HCT116 (cell line): Measurements from ENCODE around the gene SPRY4. TPM values are rescaled to one million over a fixed set of nuclear protein-coding genes. Genes with fewer than 3 reads are reported as not detected.

ENCODE experiments used
- ATAC-seq: fragments of 200-7000 bp; cut with Tn5 transposase; 2 replicates; pipeline ENCODE4 v1.9.1; 2020; ENCODE audit warnings: mild to moderate bottlenecking, moderate library complexity
- BruUV-seq: library from RNA; stranded (reverse); fragments of 400-500 nt; replicated peaks from 2 replicates; lab custom pipeline; 2021; lab: Mats Ljungman, UMichigan
- CTCF ChIA-PET: fragments of 300-600 bp; sonication (Branson Sonifier 250); formaldehyde crosslinking; loops from one replicate; lab custom pipeline; 2021; ENCODE audit warnings: antibody characterized with exemption; lab: Charles Lee
- POLR2A ChIA-PET: fragments of 300-600, 350-600 bp; sonication (Branson Sonifier 250); formaldehyde crosslinking; loops from one replicate; lab custom pipeline; 2021; ENCODE audit warnings: antibody characterized with exemption; lab: Charles Lee
- RAD21 ChIA-PET, 2 experiments: fragments of 300-600 bp; sonication (Branson Sonifier 250); formaldehyde crosslinking; loops; one replicate each; lab custom pipeline; 2023; ENCODE audit warnings: low total read pairs in 2 of 2; ENCODE audit not compliant: uncharacterized antibody in 2 of 2, unreplicated experiment in 2 of 2, low non-redundant PET in 1 of 2; lab: Charles Lee
- DNase-seq: peaks from one replicate; pipeline ENCODE4 v3.0.0-alpha.2; 2010; ENCODE audit warnings: low read depth, low spot score
- H2AFZ ChIP-seq: fragments of 200-600 bp; shearing (Covaris generic), sonication (generic); 2 replicates; pipeline ENCODE4 v1.6.1; 2017; ENCODE audit warnings: low read depth, mixed run types, mixed read lengths, antibody characterized with exemption, low read length; ENCODE audit not compliant: poor library complexity, severe bottlenecking
- H3K27ac ChIP-seq: 2 replicates; pipeline ENCODE4 v1.5.1; 2012; ENCODE audit warnings: low read depth, low read length
- H3K27me3 ChIP-seq: fragments of 200-600 bp; sonication (generic); 2 replicates; pipeline ENCODE4 v1.6.1; 2016; ENCODE audit warnings: mixed run types, low read length, mixed read lengths; ENCODE audit not compliant: insufficient read depth
- H3K36me3 ChIP-seq, 2 experiments: fragments of 200-500 bp in 1 of 2; fragments of 200-600 bp in 1 of 2; sonication (Bioruptor generic) in 1 of 2; sonication (generic) in 1 of 2; 2 replicates each; pipeline versions ENCODE4 v1.5.1 to v1.6.1; 2014 to 2016; ENCODE audit warnings: low read length in 2 of 2, inconsistent platforms in 1 of 2, mixed read lengths in 1 of 2, mixed run types in 1 of 2; ENCODE audit not compliant: insufficient read depth in 2 of 2, control insufficient read depth in 1 of 2
- H3K4me1 ChIP-seq, 2 experiments: fragments of 200-600 bp in 1 of 2; sonication (generic) in 1 of 2; 2 replicates each; pipeline versions ENCODE4 v1.5.1 to v1.6.1; 2012 to 2017; ENCODE audit warnings: low read length in 2 of 2, inconsistent platforms in 1 of 2, mild to moderate bottlenecking in 1 of 2, mixed read lengths in 1 of 2, mixed run types in 1 of 2, moderate library complexity in 1 of 2; ENCODE audit not compliant: insufficient read depth in 2 of 2, control insufficient read depth in 1 of 2
- H3K4me2 ChIP-seq: fragments of 200-600 bp; sonication (generic); 2 replicates; pipeline ENCODE4 v1.6.1; 2017; ENCODE audit warnings: mixed run types, low read length, mixed read lengths
- H3K4me3 ChIP-seq, 2 experiments: fragments of 200-600 bp in 1 of 2; sonication (generic) in 1 of 2; replicated peaks in 1 of 2; 2 replicates each; pipeline ENCODE4 v1.5.1; 2011 to 2016; ENCODE audit warnings: low read length in 2 of 2, control low read depth in 1 of 2, low read depth in 1 of 2, mild to moderate bottlenecking in 1 of 2, mixed read lengths in 1 of 2, mixed run types in 1 of 2
- H3K79me2 ChIP-seq: fragments of 200-600 bp; sonication (generic); 2 replicates; pipeline ENCODE4 v1.6.1; 2017; ENCODE audit warnings: mild to moderate bottlenecking, mixed run types, low read length, moderate library complexity, mixed read lengths; ENCODE audit not compliant: insufficient read depth
- H3K9ac ChIP-seq: fragments of 200-600 bp; sonication (generic); 2 replicates; pipeline ENCODE4 v1.6.1; 2016; ENCODE audit warnings: low read length, mixed read lengths
- H3K9me2 ChIP-seq: fragments of 200-600 bp; sonication (generic), shearing (Covaris generic); 2 replicates; pipeline ENCODE4 v1.6.1; 2017; ENCODE audit warnings: mixed run types, mild to moderate bottlenecking, moderate library complexity; ENCODE audit not compliant: insufficient read depth
- H3K9me3 ChIP-seq, 2 experiments: fragments of 200-500 bp in 1 of 2; fragments of 200-600 bp in 1 of 2; sonication (Bioruptor generic) in 1 of 2; sonication (generic) in 1 of 2; 2 replicates each; pipeline ENCODE4 v1.6.1; 2014 to 2017; ENCODE audit warnings: low read length in 2 of 2, mixed read lengths in 2 of 2, inconsistent platforms in 1 of 2, low read depth in 1 of 2, mild to moderate bottlenecking in 1 of 2, mixed run types in 1 of 2, moderate library complexity in 1 of 2; ENCODE audit not compliant: control insufficient read depth in 1 of 2, insufficient read depth in 1 of 2
- H4K20me1 ChIP-seq: fragments of 200-600 bp; sonication (generic), shearing (Covaris generic); 2 replicates; pipeline ENCODE4 v1.6.1; 2017; ENCODE audit warnings: mixed run types, mild to moderate bottlenecking, moderate library complexity; ENCODE audit not compliant: insufficient read depth
- EZH2 ChIP-seq: fragments of 200-600 bp; sonication (generic); IDR thresholded peaks from 2 replicates; pipeline ENCODE4 v1.6.1; 2017; ENCODE audit warnings: antibody characterized with exemption, mixed run types
- EZH2phosphoT487 ChIP-seq: fragments of 200-600 bp; IDR thresholded peaks from 2 replicates; pipeline ENCODE4 v1.6.1; 2018; ENCODE audit warnings: antibody characterized with exemption, borderline replicate concordance
- ZFX ChIP-seq: fragments of 450-650 bp; IDR thresholded peaks from 2 replicates; pipeline ENCODE4 v1.6.1; 2017
- intact Hi-C: fragments of 100-400 bp; cut with micrococcal nuclease; formaldehyde crosslinking; loops from 2 replicates; pipeline ENCODE4 v1.10.0; 2022
- total RNA-seq: library from RNA; stranded (reverse); gene quantifications from one replicate; pipeline ENCODE4 v1.2.1, GENCODE V29; 2021; ENCODE audit not compliant: unreplicated experiment
- TF ChIP-seq, protein P1 (sequence below), 3 experiments: fragments of 200-600 bp in 1 of 3; sonication (generic) in 1 of 3; IDR thresholded peaks in 2 of 3; conservative IDR thresholded peaks in 1 of 3; 2 replicates each; pipeline ENCODE4 v1.5.1; 2012 to 2017; ENCODE audit warnings: low read depth in 2 of 3, low read length in 2 of 3, antibody characterized with exemption in 1 of 3, borderline replicate concordance in 1 of 3, control low read depth in 1 of 3, mild to moderate bottlenecking in 1 of 3, mixed read lengths in 1 of 3, mixed run types in 1 of 3, moderate library complexity in 1 of 3; ENCODE audit not compliant: insufficient read depth in 1 of 3

Gene SPRY4
- total RNA-seq, 1 experiment from 2014 or later: 112 TPM

DNA sequence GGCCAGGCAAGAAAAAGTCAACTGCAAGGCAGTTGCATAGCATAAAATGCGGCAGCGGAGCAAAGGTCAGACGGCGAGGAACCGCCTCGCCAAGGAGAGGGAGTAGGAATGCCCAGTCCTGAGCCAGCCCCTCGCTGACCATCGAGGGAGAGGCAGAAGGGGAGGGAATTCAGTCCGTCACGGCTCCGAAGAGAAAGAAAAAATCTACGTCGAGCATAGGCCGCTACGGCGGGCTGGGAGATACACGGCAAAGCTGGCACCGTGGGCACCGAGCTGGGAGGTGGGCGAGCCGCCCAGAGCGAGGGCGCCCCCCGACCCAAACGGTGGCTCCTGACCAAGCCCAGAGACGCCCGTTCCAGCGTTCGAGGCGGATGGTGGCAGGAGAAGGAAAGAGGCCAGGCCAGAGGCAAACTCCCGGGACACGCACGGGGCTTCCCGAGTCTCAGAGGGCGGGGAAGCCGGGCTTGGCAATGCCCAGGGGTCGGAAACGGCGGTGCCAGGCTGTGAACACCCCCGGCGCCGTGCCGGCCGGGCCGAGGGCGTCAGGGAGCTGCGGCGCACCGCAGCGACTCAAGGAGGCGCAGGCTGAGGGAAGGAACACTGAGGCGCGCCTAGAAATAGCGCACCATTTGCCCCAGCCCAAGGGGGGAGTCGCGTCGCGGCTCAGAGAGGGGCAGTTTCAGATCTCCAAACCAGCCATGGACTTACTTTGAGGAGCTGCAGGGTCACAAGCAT lies 518 bp downstream of the SPRY4 start:
- ATAC-seq: peak; percentile 5
- no peaks in the 10 kb centered on the region for H3K27me3 ChIP-seq
- POLR2A ChIA-PET: interaction anchor here (0.8 to 8.4 kb wide), 8 partner anchors 9 to 179 kb away, joined by 3 to 199 read pairs (median 5); no protein-coding TSS in a partner anchor
- no TSS peak for BruUV-seq
- TF ChIP-seq ZFX: peak; percentile 37; the same call in 1 of the 2 replicates
- TF ChIP-seq EZH2: no peak
- no peak for TF ChIP-seq EZH2phosphoT487
- TF ChIP-seq, protein P1, sequence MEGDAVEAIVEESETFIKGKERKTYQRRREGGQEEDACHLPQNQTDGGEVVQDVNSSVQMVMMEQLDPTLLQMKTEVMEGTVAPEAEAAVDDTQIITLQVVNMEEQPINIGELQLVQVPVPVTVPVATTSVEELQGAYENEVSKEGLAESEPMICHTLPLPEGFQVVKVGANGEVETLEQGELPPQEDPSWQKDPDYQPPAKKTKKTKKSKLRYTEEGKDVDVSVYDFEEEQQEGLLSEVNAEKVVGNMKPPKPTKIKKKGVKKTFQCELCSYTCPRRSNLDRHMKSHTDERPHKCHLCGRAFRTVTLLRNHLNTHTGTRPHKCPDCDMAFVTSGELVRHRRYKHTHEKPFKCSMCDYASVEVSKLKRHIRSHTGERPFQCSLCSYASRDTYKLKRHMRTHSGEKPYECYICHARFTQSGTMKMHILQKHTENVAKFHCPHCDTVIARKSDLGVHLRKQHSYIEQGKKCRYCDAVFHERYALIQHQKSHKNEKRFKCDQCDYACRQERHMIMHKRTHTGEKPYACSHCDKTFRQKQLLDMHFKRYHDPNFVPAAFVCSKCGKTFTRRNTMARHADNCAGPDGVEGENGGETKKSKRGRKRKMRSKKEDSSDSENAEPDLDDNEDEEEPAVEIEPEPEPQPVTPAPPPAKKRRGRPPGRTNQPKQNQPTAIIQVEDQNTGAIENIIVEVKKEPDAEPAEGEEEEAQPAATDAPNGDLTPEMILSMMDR (IDR thresholded peaks at IDR 0.05 in 2 of 3, conservative IDR thresholded peaks at IDR 0.05 in 1 of 3; ENCODE audit: borderline replicate concordance in 1 of 3, insufficient read depth in 1 of 3, low read depth in 2 of 3, low read length in 2 of 3): 0 out of 6 replicates have a peak, but pooled peaks of 1 of the 3 experiments have one; percentile 6
- TF ChIP-seq, all 23 proteins: peak for 2
- Histone ChIP-seq H3K27ac (peak overlapping the region; percentile 98), H3K9ac (peak overlapping the region; percentile 80), H4K20me1 (peaks cover 34% of the 10 kb centered on the region; the same call in 1 of the 2 replicates), H3K4me1 (peaks cover 63 to 74% of the 10 kb centered on the region in 2 experiments), H3K79me2 (peaks cover 96% of the 10 kb centered on the region), H2AFZ (no peak overlapping the region), H3K36me3 (peaks cover 4 to 15% of the 10 kb centered on the region in 2 experiments; a peak in 2 of 4 replicates), H3K4me3 (peak overlapping the region; percentile 78 to 98), H3K9me3 (no peaks in the 10 kb centered on the region), H3K4me2 (peak overlapping the region; percentile 89), H3K9me2 (no peaks in the 10 kb centered on the region)
- CTCF ChIA-PET: interaction anchor here (0.6 to 1.6 kb wide), 3 partner anchors 15 to 224 kb away, joined by 3 to 7 read pairs (median 6); no protein-coding TSS in a partner anchor
- intact Hi-C loops: loop anchor here (2.0 kb wide), 1 partner anchor 32 kb away; no protein-coding TSS in a partner anchor
- DNase-seq: no peak
- RAD21 ChIA-PET: interaction anchor here in 1 of 2 experiments (0.6 to 0.8 kb wide), 2 partner anchors 33 to 109 kb away, joined by 3 read pairs; no protein-coding TSS in a partner anchor
